Measurements from ENCODE around the gene TET1. TPM values are rescaled to one million over a fixed set of nuclear protein-coding genes. Genes with fewer than 3 reads are reported as not detected.
A peak's percentile ranks its signal among the peaks of the same experiment; 100 is the strongest.

TET1 gene
- total RNA-seq, 2 donors from 2014 or later = 5.1 to 6.0 TPM

- 12% methylated on average over 6 of the region's 6 CpGs for WGBS
- peak overlapping the region; percentile 79 to 81 for H3K4me3 ChIP-seq
- intact Hi-C loops (cut with DNase I) = loop anchor here (5.0 kb wide), 2 partner anchors 37 to 337 kb away; no protein-coding TSS in a partner anchor
- no peaks in the 10 kb centered on the region for H3K4me1 ChIP-seq (replicated peaks)
- no peaks in the 10 kb centered on the region for H3K27me3 ChIP-seq (replicated peaks; ENCODE audit: insufficient read depth)
- no peaks in the 10 kb centered on the region for H3K9me3 ChIP-seq
- no peaks in the 10 kb centered on the region for H3K36me3 ChIP-seq
- H3K27ac ChIP-seq = no peak overlapping the region
- TF ChIP-seq CTCF (IDR thresholded peaks at IDR 0.05) (no peak), POLR2A (IDR thresholded peaks at IDR 0.05) (no peak), POLR2AphosphoS5 (IDR thresholded peaks at IDR 0.05) (no peak)
- no peak for DNase-seq (ENCODE audit: low spot score)
Measured at GRCh38 chr10:68559841-68560185, 324 bp upstream of the TET1 start.

- no peaks in the 10 kb centered on the region for H3K4me1 ChIP-seq (replicated peaks)
- H3K27ac ChIP-seq = peak overlapping the region; percentile 20 to 57
- H3K4me3 ChIP-seq = peak overlapping the region; percentile 79 to 81
- no peaks in the 10 kb centered on the region for H3K9me3 ChIP-seq
- DNase-seq (ENCODE audit: low spot score) = no peak
- under 1% methylated on average over 54 of the region's 55 CpGs for WGBS
- intact Hi-C loops (cut with DNase I) = loop anchor here (5.0 kb wide), 2 partner anchors 36 to 336 kb away; no protein-coding TSS in a partner anchor
- no peaks in the 10 kb centered on the region for H3K27me3 ChIP-seq (replicated peaks; ENCODE audit: insufficient read depth)
- no peaks in the 10 kb centered on the region for H3K36me3 ChIP-seq
- TF ChIP-seq POLR2A (IDR thresholded peaks at IDR 0.05) (no peak), POLR2AphosphoS5 (IDR thresholded peaks at IDR 0.05) (no peak), CTCF (IDR thresholded peaks at IDR 0.05) (no peak)
Measured at GRCh38 chr10:68560943-68561864, 1.1 kb downstream of the TET1 start.

GRCh38 chr10:68561865-68562649 is 1.9 kb downstream of the TET1 start:
- 19% methylated on average over 28 of the region's 28 CpGs for WGBS
- no peak for DNase-seq (ENCODE audit: low spot score)
- H3K27ac ChIP-seq = peak overlapping the region in 1 of 2 donors; percentile 24
- peak overlapping the region; percentile 79 to 81 for H3K4me3 ChIP-seq
- no peaks in the 10 kb centered on the region for H3K4me1 ChIP-seq (replicated peaks)
- no peaks in the 10 kb centered on the region for H3K9me3 ChIP-seq
- no peak for TF ChIP-seq CTCF (IDR thresholded peaks at IDR 0.05)
- no peak for TF ChIP-seq POLR2AphosphoS5 (IDR thresholded peaks at IDR 0.05)
- TF ChIP-seq POLR2A (IDR thresholded peaks at IDR 0.05) = no peak
- no peaks in the 10 kb centered on the region for H3K27me3 ChIP-seq (replicated peaks; ENCODE audit: insufficient read depth)
- H3K36me3 ChIP-seq = no peaks in the 10 kb centered on the region
- intact Hi-C loops (cut with DNase I) = loop anchor here (5.0 kb wide), 2 partner anchors 35 to 335 kb away; no protein-coding TSS in a partner anchor

- DNase-seq (ENCODE audit: low spot score) = no peak
- Histone ChIP-seq H3K36me3 (no peaks in the 10 kb centered on the region), H3K27ac (no peak overlapping the region), H3K9me3 (no peaks in the 10 kb centered on the region), H3K4me1 (replicated peaks) (no peaks in the 10 kb centered on the region), H3K27me3 (replicated peaks; ENCODE audit: insufficient read depth) (no peaks in the 10 kb centered on the region), H3K4me3 (no peak overlapping the region)
- TF ChIP-seq POLR2A (IDR thresholded peaks at IDR 0.05) = no peak
- TF ChIP-seq CTCF (IDR thresholded peaks at IDR 0.05) = no peak
- TF ChIP-seq POLR2AphosphoS5 (IDR thresholded peaks at IDR 0.05) = no peak
- intact Hi-C loops (cut with DNase I) = loop anchor here (5.0 kb wide), 2 partner anchors 34 to 334 kb away; no protein-coding TSS in a partner anchor
- 26% methylated on average over 12 of the region's 12 CpGs for WGBS
Measured at GRCh38 chr10:68562661-68563570, 2.8 kb downstream of the TET1 start.
